ENCODE measurements around the gene MB. TPM values are rescaled to one million over a fixed set of nuclear protein-coding genes. Genes with fewer than 3 reads are reported as not detected.

The MB gene
- polyA plus RNA-seq, 2 donors = 2.5 to 5.1 TPM

- H3K4me1 ChIP-seq (ENCODE audit: control insufficient read depth in 2 of 2, insufficient read depth in 2 of 2, low read length in 1 of 2) = peaks cover 2 to 4% of the 10 kb centered on the region in 2 donors
- no peak overlapping the region for H3K27ac ChIP-seq (ENCODE audit: low read depth in 2 of 2, low read length in 1 of 2)
- WGBS, 2 donors = 85 to 91% methylated on average over 1 of the region's 1 CpG
- peaks cover 0 to 3% of the 10 kb centered on the region in 2 donors for H3K9me3 ChIP-seq (ENCODE audit: control insufficient read depth in 2 of 2, insufficient read depth in 1 of 2, low read depth in 1 of 2, low read length in 1 of 2)
- H3K36me3 ChIP-seq (ENCODE audit: control insufficient read depth in 2 of 2, insufficient read depth in 2 of 2, low read length in 1 of 2) = peaks cover 7 to 16% of the 10 kb centered on the region in 2 donors
- no peak overlapping the region for H3K4me3 ChIP-seq (ENCODE audit: low read depth in 1 of 2, low read length in 2 of 2)
- no peaks in the 10 kb centered on the region for H3K27me3 ChIP-seq (ENCODE audit: control insufficient read depth in 1 of 2, insufficient read depth in 2 of 2, low read length in 2 of 2)
These were observed 36.7 kb upstream of the MB start for GRCh38 chr22:35653824-35654223.

GRCh38 chr22:35651085-35651484, 34.0 kb upstream of the MB start:
- no peak overlapping the region for H3K27ac ChIP-seq (ENCODE audit: low read depth in 2 of 2, low read length in 1 of 2)
- H3K27me3 ChIP-seq (ENCODE audit: control insufficient read depth in 1 of 2, insufficient read depth in 2 of 2, low read length in 2 of 2) = no peaks in the 10 kb centered on the region
- H3K4me1 ChIP-seq (ENCODE audit: control insufficient read depth in 2 of 2, insufficient read depth in 2 of 2, low read length in 1 of 2) = peaks cover 2 to 9% of the 10 kb centered on the region in 2 donors
- H3K36me3 ChIP-seq (ENCODE audit: control insufficient read depth in 2 of 2, insufficient read depth in 2 of 2, low read length in 1 of 2) = no peaks in the 10 kb centered on the region
- H3K4me3 ChIP-seq (ENCODE audit: low read depth in 1 of 2, low read length in 2 of 2) = no peak overlapping the region
- WGBS, 2 donors = 96% methylated on average over 7 of the region's 7 CpGs
- peaks cover 0 to 3% of the 10 kb centered on the region in 2 donors for H3K9me3 ChIP-seq (ENCODE audit: control insufficient read depth in 2 of 2, insufficient read depth in 1 of 2, low read depth in 1 of 2, low read length in 1 of 2)

- WGBS, 2 donors = 59 to 64% methylated on average over 7 of the region's 7 CpGs
- peak overlapping the region in 1 of 2 donors; percentile 90 for H3K4me3 ChIP-seq (ENCODE audit: low read depth in 1 of 2, low read length in 2 of 2)
- H3K4me1 ChIP-seq (ENCODE audit: control insufficient read depth in 2 of 2, insufficient read depth in 2 of 2, low read length in 1 of 2) = peaks cover 2 to 9% of the 10 kb centered on the region in 2 donors
- peak overlapping the region in 1 of 2 donors; percentile 57 for H3K27ac ChIP-seq (ENCODE audit: low read depth in 2 of 2, low read length in 1 of 2)
- no peaks in the 10 kb centered on the region for H3K36me3 ChIP-seq (ENCODE audit: control insufficient read depth in 2 of 2, insufficient read depth in 2 of 2, low read length in 1 of 2)
- H3K9me3 ChIP-seq (ENCODE audit: control insufficient read depth in 2 of 2, insufficient read depth in 1 of 2, low read depth in 1 of 2, low read length in 1 of 2) = peaks cover 0 to 3% of the 10 kb centered on the region in 2 donors
- no peaks in the 10 kb centered on the region for H3K27me3 ChIP-seq (ENCODE audit: control insufficient read depth in 1 of 2, insufficient read depth in 2 of 2, low read length in 2 of 2)
These were observed 32.6 kb upstream of the MB start for GRCh38 chr22:35649636-35650250.

- peak overlapping the region; percentile 89 to 98 for H3K27ac ChIP-seq (ENCODE audit: low read depth in 2 of 2, low read length in 1 of 2)
- WGBS, 2 donors = 34 to 48% methylated on average over 7 of the region's 7 CpGs
These were observed 32.0 kb upstream of the MB start for GRCh38 chr22:35649026-35649553.

GRCh38 chr22:35648066-35649025, 31.2 kb upstream of the MB start, which contains the start of gene APOL6:
Gene APOL6, plus strand, starts transcription at chr22:35648446. Its CDS starts 7,980 bp downstream, at chr22:35656426.
- Histone ChIP-seq H3K27ac (ENCODE audit: low read depth in 2 of 2, low read length in 1 of 2) (peak within 1 kb of the TSS; percentile 89 to 98), H3K9me3 (ENCODE audit: control insufficient read depth in 2 of 2, insufficient read depth in 1 of 2, low read depth in 1 of 2, low read length in 1 of 2) (peaks cover 0 to 3% of the 10 kb centered on the region in 2 donors), H3K27me3 (ENCODE audit: control insufficient read depth in 1 of 2, insufficient read depth in 2 of 2, low read length in 2 of 2) (no peaks in the 10 kb centered on the region), H3K4me1 (ENCODE audit: control insufficient read depth in 2 of 2, insufficient read depth in 2 of 2, low read length in 1 of 2) (peaks cover 0 to 9% of the 10 kb centered on the region in 2 donors), H3K36me3 (ENCODE audit: control insufficient read depth in 2 of 2, insufficient read depth in 2 of 2, low read length in 1 of 2) (no peaks in the 10 kb centered on the region), H3K4me3 (ENCODE audit: low read depth in 1 of 2, low read length in 2 of 2) (peak within 1 kb of the TSS; percentile 56 to 90)
- 6 to 10% methylated on average over 18 of the region's 18 CpGs for WGBS, 2 donors

More at GRCh38 chr22:35649026-35649553, 32.0 kb upstream of the MB start:
- Histone ChIP-seq H3K9me3 (ENCODE audit: control insufficient read depth in 2 of 2, insufficient read depth in 1 of 2, low read depth in 1 of 2, low read length in 1 of 2) (peaks cover 0 to 3% of the 10 kb centered on the region in 2 donors), H3K36me3 (ENCODE audit: control insufficient read depth in 2 of 2, insufficient read depth in 2 of 2, low read length in 1 of 2) (no peaks in the 10 kb centered on the region), H3K4me3 (ENCODE audit: low read depth in 1 of 2, low read length in 2 of 2) (peak overlapping the region; percentile 56 to 90), H3K27me3 (ENCODE audit: control insufficient read depth in 1 of 2, insufficient read depth in 2 of 2, low read length in 2 of 2) (no peaks in the 10 kb centered on the region), H3K4me1 (ENCODE audit: control insufficient read depth in 2 of 2, insufficient read depth in 2 of 2, low read length in 1 of 2) (peaks cover 2 to 9% of the 10 kb centered on the region in 2 donors)

GRCh38 chr22:35645646-35646045, 28.5 kb upstream of the MB start:
- Histone ChIP-seq H3K27me3 (ENCODE audit: control insufficient read depth in 1 of 2, insufficient read depth in 2 of 2, low read length in 2 of 2) (no peaks in the 10 kb centered on the region), H3K27ac (ENCODE audit: low read depth in 2 of 2, low read length in 1 of 2) (no peak overlapping the region), H3K36me3 (ENCODE audit: control insufficient read depth in 2 of 2, insufficient read depth in 2 of 2, low read length in 1 of 2) (no peaks in the 10 kb centered on the region), H3K9me3 (ENCODE audit: control insufficient read depth in 2 of 2, insufficient read depth in 1 of 2, low read depth in 1 of 2, low read length in 1 of 2) (no peaks in the 10 kb centered on the region), H3K4me1 (ENCODE audit: control insufficient read depth in 2 of 2, insufficient read depth in 2 of 2, low read length in 1 of 2) (peaks cover 0 to 13% of the 10 kb centered on the region in 2 donors), H3K4me3 (ENCODE audit: low read depth in 1 of 2, low read length in 2 of 2) (no peak overlapping the region)
- 93 to 95% methylated on average over 4 of the region's 4 CpGs for WGBS, 2 donors

- H3K27me3 ChIP-seq (ENCODE audit: control insufficient read depth in 1 of 2, insufficient read depth in 2 of 2, low read length in 2 of 2) = no peaks in the 10 kb centered on the region
- H3K27ac ChIP-seq (ENCODE audit: low read depth in 2 of 2, low read length in 1 of 2) = peak overlapping the region; percentile 47 to 80
- H3K4me3 ChIP-seq (ENCODE audit: low read depth in 1 of 2, low read length in 2 of 2) = no peak overlapping the region
- H3K4me1 ChIP-seq (ENCODE audit: control insufficient read depth in 2 of 2, insufficient read depth in 2 of 2, low read length in 1 of 2) = peaks cover 0 to 9% of the 10 kb centered on the region in 2 donors
- no peaks in the 10 kb centered on the region for H3K9me3 ChIP-seq (ENCODE audit: control insufficient read depth in 2 of 2, insufficient read depth in 1 of 2, low read depth in 1 of 2, low read length in 1 of 2)
- no peaks in the 10 kb centered on the region for H3K36me3 ChIP-seq (ENCODE audit: control insufficient read depth in 2 of 2, insufficient read depth in 2 of 2, low read length in 1 of 2)
- WGBS, 2 donors = 79 to 93% methylated on average over 1 of the region's 1 CpG
These were observed 26.9 kb upstream of the MB start for GRCh38 chr22:35643991-35644390.

GRCh38 chr22:35642305-35642741, 25.2 kb upstream of the MB start:
- Histone ChIP-seq H3K4me3 (ENCODE audit: low read depth in 1 of 2, low read length in 2 of 2) (no peak overlapping the region), H3K4me1 (ENCODE audit: control insufficient read depth in 2 of 2, insufficient read depth in 2 of 2, low read length in 1 of 2) (peaks cover 0 to 17% of the 10 kb centered on the region in 2 donors), H3K9me3 (ENCODE audit: control insufficient read depth in 2 of 2, insufficient read depth in 1 of 2, low read depth in 1 of 2, low read length in 1 of 2) (no peaks in the 10 kb centered on the region), H3K27me3 (ENCODE audit: control insufficient read depth in 1 of 2, insufficient read depth in 2 of 2, low read length in 2 of 2) (no peaks in the 10 kb centered on the region), H3K27ac (ENCODE audit: low read depth in 2 of 2, low read length in 1 of 2) (peak overlapping the region in 1 of 2 donors; percentile 18), H3K36me3 (ENCODE audit: control insufficient read depth in 2 of 2, insufficient read depth in 2 of 2, low read length in 1 of 2) (no peaks in the 10 kb centered on the region)
- 56 to 81% methylated on average over 2 of the region's 2 CpGs for WGBS, 2 donors

GRCh38 chr22:35641494-35642120, 24.5 kb upstream of the MB start:
- Histone ChIP-seq H3K4me3 (ENCODE audit: low read depth in 1 of 2, low read length in 2 of 2) (no peak overlapping the region), H3K27me3 (ENCODE audit: control insufficient read depth in 1 of 2, insufficient read depth in 2 of 2, low read length in 2 of 2) (no peaks in the 10 kb centered on the region), H3K27ac (ENCODE audit: low read depth in 2 of 2, low read length in 1 of 2) (no peak overlapping the region), H3K9me3 (ENCODE audit: control insufficient read depth in 2 of 2, insufficient read depth in 1 of 2, low read depth in 1 of 2, low read length in 1 of 2) (no peaks in the 10 kb centered on the region), H3K36me3 (ENCODE audit: control insufficient read depth in 2 of 2, insufficient read depth in 2 of 2, low read length in 1 of 2) (no peaks in the 10 kb centered on the region), H3K4me1 (ENCODE audit: control insufficient read depth in 2 of 2, insufficient read depth in 2 of 2, low read length in 1 of 2) (peaks cover 0 to 13% of the 10 kb centered on the region in 2 donors)
- 85 to 86% methylated on average over 7 of the region's 7 CpGs for WGBS, 2 donors
